Measurements from ENCODE around the gene C3orf33. TPM values are rescaled to one million over a fixed set of nuclear protein-coding genes. Genes with fewer than 3 reads are reported as not detected.

Gene C3orf33
- polyA plus RNA-seq, 2 of the 4 experiments (the other 2 are of a cell fraction): 8.3 to 11.1 TPM

GRCh38 chr3:155854141-155854940 lies 48.3 kb upstream of the C3orf33 start, which contains the start of gene SLC33A1 (continued):
- TF ChIP-seq CHD2 (IDR thresholded peaks at IDR 0.05; ENCODE audit: low read length, partially characterized antibody) (no peak), JUN (IDR thresholded peaks at IDR 0.05) (peak; percentile 80 to 94; a peak in 4 of 5 replicates), HOXB5 (CRISPR knock-in tag; IDR thresholded peaks at IDR 0.05) (0 out of 2 replicates have a peak, but pooled peaks have one; percentile 24), NR3C1 (IDR thresholded peaks at IDR 0.05) (no peak), SREBF2 (IDR thresholded peaks at IDR 0.05) (no peak), CEBPB (IDR thresholded peaks at IDR 0.05) (peak in 1 of 2 experiments; percentile 60; a peak in 2 of 4 replicates), FOXS1 (CRISPR knock-in tag; IDR thresholded peaks at IDR 0.05) (no peak), PHF8 (IDR thresholded peaks at IDR 0.05; ENCODE audit: borderline replicate concordance, low read depth) (peak; percentile 71; the same call in 1 of the 2 replicates), CHD4 (IDR thresholded peaks at IDR 0.05; ENCODE audit: borderline replicate concordance) (no peak), ZC3H11A (IDR thresholded peaks at IDR 0.05) (no peak), CBX8 (IDR thresholded peaks at IDR 0.05) (no peak), ELK1 (IDR thresholded peaks at IDR 0.05; ENCODE audit: low read depth, low read length) (no peak), EP300 (IDR thresholded peaks at IDR 0.05) (peak in 1 of 2 experiments; percentile 41; a peak in 1 of 5 replicates), ESRRA (IDR thresholded peaks at IDR 0.05; ENCODE audit: borderline replicate concordance, low read length) (no peak), EHF (CRISPR knock-in tag; IDR thresholded peaks at IDR 0.05) (no peak; the same call in 1 of the 2 replicates), NPAS2 (CRISPR knock-in tag; IDR thresholded peaks at IDR 0.05; ENCODE audit: borderline replicate concordance) (peak; percentile 84), RCOR1 (IDR thresholded peaks at IDR 0.05; ENCODE audit: low read depth, low read length) (no peak), ZSCAN20 (CRISPR knock-in tag; IDR thresholded peaks at IDR 0.05) (no peak), RARB (CRISPR knock-in tag; IDR thresholded peaks at IDR 0.05) (0 out of 2 replicates have a peak, but pooled peaks have one; percentile 67), TP53 (CRISPR knock-in tag; IDR thresholded peaks at IDR 0.05) (no peak), FOSL2 (IDR thresholded peaks at IDR 0.05) (no peak), FOSL2 (CRISPR knock-in tag; IDR thresholded peaks at IDR 0.05) (peak; percentile 69), RFX5 (IDR thresholded peaks at IDR 0.05) (0 out of 2 replicates have a peak, but pooled peaks have one; percentile 66), HES2 (IDR thresholded peaks at IDR 0.05) (no peak), BHLHE40 (IDR thresholded peaks at IDR 0.05; ENCODE audit: low read depth, low read length) (peak; percentile 46; the same call in 1 of the 2 replicates), NFE2L2 (conservative IDR thresholded peaks at IDR 0.05; ENCODE audit: low read length) (no peak), EHMT2 (IDR thresholded peaks at IDR 0.05; ENCODE audit: low read depth) (no peak), USF2 (IDR thresholded peaks at IDR 0.05) (peak; percentile 100), HEYL (CRISPR knock-in tag; IDR thresholded peaks at IDR 0.05) (no peak), FOSB (CRISPR knock-in tag; IDR thresholded peaks at IDR 0.05) (no peak)

Data from A549 (cell line).